Tibial nerve (tissue), 4 donors: Measurements from ENCODE around the gene VRK2.

Experiments used
- CTCF ChIP-seq, 5 experiments: fragments of 200-600 bp in 3 of 5; fragments of 450-650 bp in 2 of 5; sonication (generic) in 3 of 5; IDR thresholded peaks; one replicate each; pipeline ENCODE4 v1.5.1; 2016 to 2019; ENCODE audit warnings: antibody characterized with exemption in 5 of 5, mild to moderate bottlenecking in 3 of 5, moderate library complexity in 2 of 5
- EP300 ChIP-seq, 2 donors: sonication (generic); formaldehyde crosslinking; IDR thresholded peaks; one replicate each; pipeline ENCODE4 v1.6.1; 2017; ENCODE audit warnings: antibody characterized with exemption in 2 of 2, mild to moderate bottlenecking in 1 of 2
- POLR2A ChIP-seq, 2 donors: fragments of 450-650 bp; IDR thresholded peaks; one replicate each; pipeline ENCODE4 v1.6.1; 2017; ENCODE audit warnings: antibody characterized with exemption in 2 of 2, mild to moderate bottlenecking in 2 of 2, moderate library complexity in 2 of 2

- TF ChIP-seq CTCF (IDR thresholded peaks at IDR 0.05) = no peak
- TF ChIP-seq POLR2A (IDR thresholded peaks at IDR 0.05) = no peak
- no peak for TF ChIP-seq EP300 (IDR thresholded peaks at IDR 0.05)
These were observed 346 bp upstream of the VRK2 start for GRCh38 chr2:58046335-58046584.
